ENCODE data around the gene GPANK1.

- TF ChIP-seq, protein P1, sequence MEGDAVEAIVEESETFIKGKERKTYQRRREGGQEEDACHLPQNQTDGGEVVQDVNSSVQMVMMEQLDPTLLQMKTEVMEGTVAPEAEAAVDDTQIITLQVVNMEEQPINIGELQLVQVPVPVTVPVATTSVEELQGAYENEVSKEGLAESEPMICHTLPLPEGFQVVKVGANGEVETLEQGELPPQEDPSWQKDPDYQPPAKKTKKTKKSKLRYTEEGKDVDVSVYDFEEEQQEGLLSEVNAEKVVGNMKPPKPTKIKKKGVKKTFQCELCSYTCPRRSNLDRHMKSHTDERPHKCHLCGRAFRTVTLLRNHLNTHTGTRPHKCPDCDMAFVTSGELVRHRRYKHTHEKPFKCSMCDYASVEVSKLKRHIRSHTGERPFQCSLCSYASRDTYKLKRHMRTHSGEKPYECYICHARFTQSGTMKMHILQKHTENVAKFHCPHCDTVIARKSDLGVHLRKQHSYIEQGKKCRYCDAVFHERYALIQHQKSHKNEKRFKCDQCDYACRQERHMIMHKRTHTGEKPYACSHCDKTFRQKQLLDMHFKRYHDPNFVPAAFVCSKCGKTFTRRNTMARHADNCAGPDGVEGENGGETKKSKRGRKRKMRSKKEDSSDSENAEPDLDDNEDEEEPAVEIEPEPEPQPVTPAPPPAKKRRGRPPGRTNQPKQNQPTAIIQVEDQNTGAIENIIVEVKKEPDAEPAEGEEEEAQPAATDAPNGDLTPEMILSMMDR (conservative IDR thresholded peaks at IDR 0.05) = no peak
- no peak for TF ChIP-seq EZH2 (IDR thresholded peaks at IDR 0.05; ENCODE audit: low read depth)
Measured at GRCh38 chr6:31657406-31658157, 7.2 kb downstream of the GPANK1 start.
